Heart left ventricle (tissue), 13 donors: Measurements from ENCODE around the gene RIPK4.

Source experiments
- CTCF ChIP-seq, 12 donors: fragments of 200-600 bp; sonication (generic) in 4 of 12; IDR thresholded peaks; one replicate each; pipeline versions ENCODE4 v1.5.0 to v1.8.0; 2018 to 2022; ENCODE audit warnings: antibody characterized with exemption in 12 of 12, mild to moderate bottlenecking in 5 of 12
- POLR2A ChIP-seq, 2 donors: fragments of 450-650 bp; IDR thresholded peaks; one replicate each; pipeline ENCODE4 v1.6.1; 2017; ENCODE audit warnings: antibody characterized with exemption in 2 of 2, mild to moderate bottlenecking in 2 of 2, moderate library complexity in 2 of 2
- donor health status: ischemic (EF 13 %, LVEDD 7.1; RV severe dilation, severe dysfunction).
- donor health status: DM: no; HTN: yes; CAD: no.
- donor health status: DM: no; HTN: no; CAD: no.
- donor health status: ischemic (EF 25% LVEDD 6.9; RV normal size, moderate dysfunction).
- donor health status: ischemic (EF 25% LVEDD 5.7; RV mildly dilated, moderate dysfunction).
- donor health status: ischemic (EF 35%, LVEDD 5.7; RV mildly dilated, moderate dysfunction).
- donor health status: nonischemic (EF 11% LVEDD 7.7; RV severe dilation, severe dysfunction).
- donor health status: DM: yes; HTN: yes; CAD: no.
- donor health status: PGD.
- donor health status: ischemic (EF 29% LVEDD 5.4; RV normal size, mild dysfunction).
- donor health status: nonischemic (EF 23%, LVEDD 6.1; RV moderate dilation, normal function).

- TF ChIP-seq POLR2A (IDR thresholded peaks at IDR 0.05): no peak
- TF ChIP-seq CTCF (IDR thresholded peaks at IDR 0.05): no peak
These were observed 49.1 kb upstream of the RIPK4 start for GRCh38 chr21:41815652-41816582.
